Upper lobe of right lung (tissue), 1 donor: Measurements from ENCODE around the gene NDUFS1. TPM values are rescaled to one million over a fixed set of nuclear protein-coding genes. Genes with fewer than 3 reads are reported as not detected.
"Not testable (repeated sequence)": the region's sequence is repeated elsewhere in the genome, so short reads cannot be mapped to it uniquely, and the experiment has no call there.

Source experiments
- ATAC-seq: fragments of 200-7000 bp; cut with Tn5 transposase; one replicate; pipeline ENCODE4 v1.9.1; 2020; ENCODE audit warnings: mild to moderate bottlenecking, moderate library complexity
- DNase-seq: peaks from one replicate; pipeline ENCODE4 v3.0.0-alpha.2; 2020
- H3K27ac ChIP-seq: fragments of 200-600 bp; one replicate; pipeline ENCODE4 v1.8.0; 2022
- H3K27me3 ChIP-seq: fragments of 200-600 bp; one replicate; pipeline ENCODE4 v1.8.0; 2022; ENCODE audit warnings: mild to moderate bottlenecking
- H3K36me3 ChIP-seq: fragments of 200-600 bp; one replicate; pipeline ENCODE4 v1.8.0; 2022
- H3K4me1 ChIP-seq: fragments of 200-600 bp; one replicate; pipeline ENCODE4 v1.8.0; 2022
- H3K4me3 ChIP-seq: fragments of 200-600 bp; one replicate; pipeline ENCODE4 v1.8.0; 2022; ENCODE audit warnings: mild to moderate bottlenecking
- H3K9me3 ChIP-seq: fragments of 200-600 bp; one replicate; pipeline ENCODE4 v1.8.0; 2022
- intact Hi-C: fragments of 100-400 bp; cut with DNase I; formaldehyde crosslinking; loops from one replicate; pipeline ENCODE4 v1.11.0; 2022
- total RNA-seq: library from RNA; stranded (reverse); fragmentation: NEBNext Ultra II Directional; extraction: Animal tissue kit (Norgen Biotek cat#: 25700); gene quantifications from one replicate; pipeline ENCODE4 v1.2.1, GENCODE V29; 2021
- TF ChIP-seq, protein P1 (sequence below): fragments of 200-600 bp; IDR thresholded peaks from one replicate; pipeline ENCODE4 v1.8.0; 2022; ENCODE audit warnings: antibody characterized with exemption
- donor health status: DM: no; HTN: yes; CAD: no; lungs with severe emphysema.

Gene NDUFS1
- total RNA-seq, 1 donor from 2014 or later: 65.7 TPM

DNA sequence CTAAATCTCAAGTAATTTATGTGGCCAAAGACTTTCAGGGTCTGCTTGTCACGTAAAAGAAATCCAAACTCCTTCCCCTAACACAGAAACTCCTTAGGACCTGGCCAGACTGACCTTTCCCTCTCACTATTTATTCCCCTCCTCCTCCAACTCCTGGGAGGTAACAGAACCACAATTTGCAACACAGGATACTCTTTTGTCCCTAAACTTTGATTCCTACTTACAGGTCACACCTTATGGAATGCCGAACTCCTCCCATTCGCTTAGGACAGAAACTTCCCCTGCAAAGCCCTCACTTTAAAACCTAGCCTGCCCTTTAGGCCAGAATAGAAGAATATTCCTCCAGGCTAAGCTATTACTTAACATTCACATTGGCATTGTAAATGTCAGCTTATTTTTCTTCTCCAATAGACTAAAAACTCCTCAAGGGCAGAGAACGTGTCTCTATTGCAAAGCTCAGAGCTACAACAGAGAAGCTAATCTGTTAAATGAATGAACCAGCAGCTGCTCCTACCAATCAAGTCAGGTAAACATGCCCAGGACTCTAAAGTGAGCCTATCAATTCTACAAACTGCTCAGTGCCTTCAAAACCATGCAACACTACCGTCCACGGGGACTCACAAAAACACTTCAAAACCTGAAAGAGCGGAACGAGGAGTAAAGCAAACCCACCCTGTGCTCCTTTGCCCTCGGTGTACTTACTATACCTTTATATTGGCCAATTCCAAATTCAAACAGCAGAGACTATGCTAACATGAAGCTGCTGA, 79.4 kb downstream of the NDUFS1 start:
- H3K9me3 ChIP-seq: no peaks in the 10 kb centered on the region
- TF ChIP-seq, protein P1, sequence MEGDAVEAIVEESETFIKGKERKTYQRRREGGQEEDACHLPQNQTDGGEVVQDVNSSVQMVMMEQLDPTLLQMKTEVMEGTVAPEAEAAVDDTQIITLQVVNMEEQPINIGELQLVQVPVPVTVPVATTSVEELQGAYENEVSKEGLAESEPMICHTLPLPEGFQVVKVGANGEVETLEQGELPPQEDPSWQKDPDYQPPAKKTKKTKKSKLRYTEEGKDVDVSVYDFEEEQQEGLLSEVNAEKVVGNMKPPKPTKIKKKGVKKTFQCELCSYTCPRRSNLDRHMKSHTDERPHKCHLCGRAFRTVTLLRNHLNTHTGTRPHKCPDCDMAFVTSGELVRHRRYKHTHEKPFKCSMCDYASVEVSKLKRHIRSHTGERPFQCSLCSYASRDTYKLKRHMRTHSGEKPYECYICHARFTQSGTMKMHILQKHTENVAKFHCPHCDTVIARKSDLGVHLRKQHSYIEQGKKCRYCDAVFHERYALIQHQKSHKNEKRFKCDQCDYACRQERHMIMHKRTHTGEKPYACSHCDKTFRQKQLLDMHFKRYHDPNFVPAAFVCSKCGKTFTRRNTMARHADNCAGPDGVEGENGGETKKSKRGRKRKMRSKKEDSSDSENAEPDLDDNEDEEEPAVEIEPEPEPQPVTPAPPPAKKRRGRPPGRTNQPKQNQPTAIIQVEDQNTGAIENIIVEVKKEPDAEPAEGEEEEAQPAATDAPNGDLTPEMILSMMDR: no peak
- H3K27ac ChIP-seq: no peak overlapping the region
- no peaks in the 10 kb centered on the region for H3K36me3 ChIP-seq
- H3K4me3 ChIP-seq: no peak overlapping the region
- DNase-seq (no peak), ATAC-seq (no peak)
- intact Hi-C loops: no loop called here
- no peaks in the 10 kb centered on the region for H3K27me3 ChIP-seq
- H3K4me1 ChIP-seq: peaks cover 12% of the 10 kb centered on the region

DNA sequence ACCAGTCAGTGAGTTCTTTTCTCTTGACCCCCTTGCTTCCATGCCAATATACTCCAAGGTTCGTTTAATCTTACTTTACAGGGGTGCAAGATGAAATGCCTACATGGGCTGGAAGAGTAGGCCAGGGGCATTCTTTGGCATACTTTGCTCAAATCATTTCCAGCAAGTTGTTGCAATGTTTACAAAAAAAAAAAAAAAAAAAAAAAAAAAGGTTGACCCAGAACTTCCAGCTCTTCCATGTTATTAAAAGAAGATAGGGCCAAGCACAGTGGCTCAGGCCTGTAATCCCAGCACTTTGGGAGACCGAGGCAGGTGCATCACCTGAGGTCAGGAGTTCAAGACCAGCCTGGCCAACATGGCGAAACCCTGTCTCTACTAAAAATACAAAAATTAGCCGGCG, 81.4 kb downstream of the NDUFS1 start:
- H3K4me3 ChIP-seq, H3K36me3 ChIP-seq, ATAC-seq, H3K27me3 ChIP-seq, H3K9me3 ChIP-seq, DNase-seq, intact Hi-C loops, H3K4me1 ChIP-seq, H3K27ac ChIP-seq: not testable (repeated sequence)

DNA sequence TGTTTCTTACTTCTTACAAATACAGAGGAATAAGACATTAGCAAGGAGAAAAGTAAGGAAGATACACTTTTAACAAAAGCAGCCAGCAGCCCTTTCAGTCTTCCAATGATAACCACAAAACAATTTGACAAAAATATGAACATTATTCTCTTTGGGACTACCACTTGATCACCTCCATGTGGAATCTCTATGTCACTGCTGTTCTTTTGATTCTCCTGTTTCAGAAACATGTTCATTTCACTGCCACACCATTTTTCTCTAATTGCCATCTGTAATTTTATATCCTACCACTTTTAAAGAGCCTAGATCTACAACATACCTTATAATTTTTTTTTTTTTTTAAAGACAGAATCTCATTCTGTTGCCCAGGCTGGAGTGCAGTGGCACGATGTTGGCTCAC, 84.1 kb downstream of the NDUFS1 start:
- no peak for DNase-seq
- Histone ChIP-seq H3K27ac (no peak overlapping the region), H3K27me3 (no peaks in the 10 kb centered on the region), H3K4me3 (no peak overlapping the region), H3K36me3 (no peaks in the 10 kb centered on the region), H3K4me1 (peaks cover 8% of the 10 kb centered on the region), H3K9me3 (no peaks in the 10 kb centered on the region)
- no peak for ATAC-seq
- TF ChIP-seq, protein P1: no peak
- intact Hi-C loops: no loop called here

DNA sequence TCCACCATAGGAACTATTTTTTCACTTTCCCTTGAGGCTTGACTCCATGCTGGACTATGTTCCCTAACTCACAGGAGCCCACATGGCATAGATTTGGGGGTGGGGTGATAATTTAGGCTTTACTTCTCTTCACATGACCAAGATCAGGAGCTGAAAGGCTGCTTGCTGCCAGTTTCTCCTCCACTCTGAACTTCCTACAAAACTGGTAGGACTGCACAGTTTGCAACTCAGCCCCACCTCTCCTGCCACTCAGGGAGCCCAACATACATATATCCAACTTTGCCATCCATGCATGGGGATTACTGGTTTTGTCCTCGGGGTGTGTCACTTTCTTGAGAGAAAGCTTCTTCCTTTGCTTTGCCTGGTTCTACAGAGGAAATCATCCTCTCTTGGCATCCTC, 87.4 kb downstream of the NDUFS1 start:
- no peak for ATAC-seq
- H3K4me3 ChIP-seq: no peak overlapping the region
- TF ChIP-seq, protein P1: no peak
- intact Hi-C loops: no loop called here
- H3K9me3 ChIP-seq: no peaks in the 10 kb centered on the region
- no peak overlapping the region for H3K27ac ChIP-seq
- DNase-seq: no peak
- peaks cover 8% of the 10 kb centered on the region for H3K4me1 ChIP-seq
- no peaks in the 10 kb centered on the region for H3K27me3 ChIP-seq
- H3K36me3 ChIP-seq: no peaks in the 10 kb centered on the region

DNA sequence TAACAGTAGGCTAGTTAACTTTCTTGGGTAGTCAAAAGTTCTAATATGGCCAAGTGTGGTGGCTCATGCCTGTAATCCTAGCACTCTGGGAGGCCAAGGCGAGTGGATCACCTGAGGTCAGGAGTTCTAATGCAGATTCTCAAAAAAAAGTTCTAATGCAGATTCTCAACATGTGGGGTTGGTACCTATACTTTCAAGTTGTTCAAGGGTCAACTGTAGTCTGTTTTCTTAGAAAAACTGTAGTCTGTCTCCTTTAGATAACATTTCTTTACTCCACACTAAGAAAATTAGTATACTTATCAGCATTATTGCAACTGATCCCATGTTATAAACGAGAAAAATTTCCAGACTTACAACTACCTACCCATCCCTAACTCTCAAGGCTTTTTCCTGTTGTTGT, 89.8 kb downstream of the NDUFS1 start:
- no peak for DNase-seq
- Histone ChIP-seq H3K27ac (no peak overlapping the region), H3K27me3 (no peaks in the 10 kb centered on the region), H3K4me3 (no peak overlapping the region), H3K9me3 (no peaks in the 10 kb centered on the region), H3K36me3 (no peaks in the 10 kb centered on the region), H3K4me1 (peaks cover 8% of the 10 kb centered on the region)
- intact Hi-C loops: no loop called here
- TF ChIP-seq, protein P1: no peak
- no peak for ATAC-seq

DNA sequence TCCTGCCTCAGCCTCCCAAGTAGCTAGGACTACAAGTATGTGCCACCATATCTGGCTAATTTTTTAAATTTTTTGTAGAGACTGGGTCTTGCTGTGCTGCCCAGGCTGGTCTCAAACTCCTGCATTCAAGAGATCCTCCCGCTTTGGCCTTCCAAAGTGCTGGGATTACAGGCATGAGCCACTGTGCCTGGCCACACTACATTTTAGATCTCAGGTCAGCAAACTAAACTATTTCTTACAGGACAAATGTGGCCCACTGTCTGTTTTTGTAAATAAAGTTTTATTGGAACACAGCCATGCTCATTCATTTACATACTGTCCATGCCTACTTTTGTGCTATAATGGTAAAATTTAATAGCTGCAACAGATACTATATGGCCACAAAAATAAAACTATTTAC, 91.0 kb downstream of the NDUFS1 start:
- TF ChIP-seq, protein P1: no peak
- peaks cover 2% of the 10 kb centered on the region for H3K36me3 ChIP-seq
- no peak overlapping the region for H3K27ac ChIP-seq
- intact Hi-C loops: no loop called here
- H3K27me3 ChIP-seq: no peaks in the 10 kb centered on the region
- DNase-seq (no peak), ATAC-seq (no peak)
- no peaks in the 10 kb centered on the region for H3K9me3 ChIP-seq
- H3K4me3 ChIP-seq: no peak overlapping the region
- peaks cover 8% of the 10 kb centered on the region for H3K4me1 ChIP-seq

Other genes with a start within 250 kb of the NDUFS1 start
- 29.4 TPM for gene INO80D, start 73.3 kb downstream of the NDUFS1 start, total RNA-seq
- gene EEF1B2, start 451 bp upstream of the NDUFS1 start, total RNA-seq: 389 TPM
- 11.3 TPM for gene ZDBF2, start 115.2 kb upstream of the NDUFS1 start, total RNA-seq